OCI-LY7 (cell line): ENCODE data around the gene RASGRP2. TPM values are rescaled to one million over a fixed set of nuclear protein-coding genes. Genes with fewer than 3 reads are reported as not detected.

Experiments used
- BruUV-seq: library from RNA; stranded (reverse); fragments of 400-500 nt; replicated peaks from 2 replicates; lab custom pipeline; 2021; lab: Mats Ljungman, UMichigan
- CTCF ChIA-PET: fragments of 300-600 bp; sonication (Branson Sonifier 250); formaldehyde crosslinking; loops from one replicate; lab custom pipeline; 2022; ENCODE audit warnings: antibody characterized with exemption; ENCODE audit not compliant: unreplicated experiment; lab: Charles Lee
- POLR2A ChIA-PET: fragments of 300-600 bp; sonication (Branson Sonifier 250); formaldehyde crosslinking; loops from one replicate; lab custom pipeline; 2022; ENCODE audit warnings: antibody characterized with exemption; lab: Charles Lee
- DNase-seq: peaks from one replicate; pipeline ENCODE4 v3.0.0-alpha.2; 2015; ENCODE audit warnings: low spot score
- H2AFZ ChIP-seq: fragments of 200-600 bp; sonication (generic), shearing (Covaris generic); 2 replicates; pipeline ENCODE4 v1.6.1; 2014; ENCODE audit warnings: mild to moderate bottlenecking, antibody characterized with exemption, low read length, moderate library complexity
- H3K27ac ChIP-seq: fragments of 200-600 bp; sonication (generic); 2 replicates; pipeline ENCODE4 v1.5.1; 2014; ENCODE audit warnings: mixed run types, low read depth, mild to moderate bottlenecking, moderate library complexity, low read length, inconsistent platforms; ENCODE audit not compliant: poor library complexity, severe bottlenecking
- H3K36me3 ChIP-seq: fragments of 200-600 bp; sonication (generic); 2 replicates; pipeline ENCODE4 v1.6.1; 2014; ENCODE audit warnings: mild to moderate bottlenecking, antibody characterized with exemption, low read length, moderate library complexity, mixed read lengths; ENCODE audit not compliant: insufficient read depth
- H3K4me1 ChIP-seq: fragments of 200-600 bp; sonication (generic); 2 replicates; pipeline ENCODE4 v1.5.1; 2014; ENCODE audit warnings: mild to moderate bottlenecking, low read length; ENCODE audit not compliant: insufficient read depth, poor library complexity, severe bottlenecking
- H3K4me2 ChIP-seq: fragments of 200-600 bp; sonication (generic); 2 replicates; pipeline ENCODE4 v1.6.1; 2014; ENCODE audit warnings: mild to moderate bottlenecking, low read length
- H3K4me3 ChIP-seq: fragments of 200-600 bp; sonication (generic); 2 replicates; pipeline ENCODE4 v1.5.1; 2014; ENCODE audit warnings: mild to moderate bottlenecking, low read depth, low read length; ENCODE audit not compliant: poor library complexity, severe bottlenecking
- H3K79me2 ChIP-seq: fragments of 200-600 bp; sonication (generic); 2 replicates; pipeline ENCODE4 v1.6.1; 2016; ENCODE audit warnings: low read depth, mild to moderate bottlenecking, low read length, moderate library complexity, mixed read lengths; ENCODE audit not compliant: insufficient read depth
- H3K9me2 ChIP-seq: fragments of 200-600 bp; sonication (generic); 2 replicates; pipeline ENCODE4 v1.6.1; 2016; ENCODE audit warnings: mild to moderate bottlenecking, low read length, mixed read lengths; ENCODE audit not compliant: insufficient read depth
- H3K9me3 ChIP-seq: fragments of 200-600 bp; sonication (generic); 2 replicates; pipeline ENCODE4 v1.6.1; 2014; ENCODE audit warnings: mild to moderate bottlenecking, mixed run types, low read length, mixed read lengths
- H4K20me1 ChIP-seq: fragments of 200-600 bp; sonication (generic); 2 replicates; pipeline ENCODE4 v1.6.1; 2014; ENCODE audit warnings: mild to moderate bottlenecking, antibody characterized with exemption, low read length, moderate library complexity, mixed read lengths; ENCODE audit not compliant: insufficient read depth
- CTCF ChIP-seq: fragments of 200-600 bp; sonication (generic); conservative IDR thresholded peaks from 2 replicates; pipeline ENCODE4 v1.5.1; 2014; ENCODE audit warnings: mild to moderate bottlenecking, antibody characterized with exemption, low read length, moderate library complexity, mixed read lengths
- EZH2phosphoT487 ChIP-seq: fragments of 200-600 bp; sonication (generic); IDR thresholded peaks from 2 replicates; pipeline ENCODE4 v1.6.1; 2018; ENCODE audit warnings: low read depth, borderline replicate concordance, mild to moderate bottlenecking, mixed run types, antibody characterized with exemption, low read length, moderate library complexity, mixed read lengths
- intact Hi-C: fragments of 100-400 bp; cut with micrococcal nuclease; formaldehyde crosslinking; loops from one replicate; pipeline ENCODE4 v1.10.0; 2022; ENCODE audit not compliant: unreplicated experiment
- total RNA-seq, 2 experiments: library from RNA; depleted of rRNA in 1 of 2; stranded (reverse); fragments of >200 nt in 1 of 2; shearing (Covaris generic) in 1 of 2; gene quantifications; 2 replicates each; pipeline ENCODE4 v1.2.3, GENCODE V29; 2014 to 2022

The RASGRP2 gene
- total RNA-seq, 2 experiments from 2014 or later = 127 to 195 TPM

- Histone ChIP-seq H3K9me3 (no peaks in the 10 kb centered on the region), H3K4me1 (peaks cover 27% of the 10 kb centered on the region), H3K36me3 (no peaks in the 10 kb centered on the region), H3K79me2 (no peaks in the 10 kb centered on the region; the same call in 1 of the 2 replicates), H3K4me2 (no peak overlapping the region), H2AFZ (no peak overlapping the region), H4K20me1 (no peaks in the 10 kb centered on the region), H3K27ac (no peak overlapping the region), H3K4me3 (no peak overlapping the region), H3K9me2 (no peaks in the 10 kb centered on the region)
- TF ChIP-seq CTCF (no peak), EZH2phosphoT487 (no peak)
- intact Hi-C loops = no loop called here
- no TSS peak for BruUV-seq
- ChIA-PET POLR2A (interaction anchor here (0.9 to 2.8 kb wide), 4 partner anchors 13 to 31 kb away, joined by 4 to 9 read pairs (median 6); partner anchors contain the start of gene SF1), CTCF (interaction anchor here (1.1 to 1.5 kb wide), 2 partner anchors 22 to 60 kb away, joined by 4 to 5 read pairs; no protein-coding TSS in a partner anchor)
- DNase-seq = no peak
Observed at GRCh38 chr11:64747961-64748665, 4.2 kb upstream of the RASGRP2 start.

GRCh38 chr11:64746486-64746885 lies 2.5 kb upstream of the RASGRP2 start:
- Histone ChIP-seq H3K36me3 (peaks cover 5% of the 10 kb centered on the region; the same call in 1 of the 2 replicates), H3K4me2 (peak overlapping the region; percentile 90), H3K27ac (peak overlapping the region; percentile 95), H2AFZ (peak overlapping the region; percentile 78; the same call in 1 of the 2 replicates), H3K9me3 (no peaks in the 10 kb centered on the region), H3K4me3 (peak overlapping the region; percentile 89), H3K9me2 (no peaks in the 10 kb centered on the region), H4K20me1 (0 out of 2 replicates have a peak, but pooled peaks cover 7% of the 10 kb centered on the region), H3K4me1 (peaks cover 41% of the 10 kb centered on the region), H3K79me2 (peaks cover 6% of the 10 kb centered on the region; the same call in 1 of the 2 replicates)
- ChIA-PET POLR2A (interaction anchor here (0.6 to 2.8 kb wide), 2 partner anchors 17 to 26 kb away, joined by 3 to 9 read pairs; no protein-coding TSS in a partner anchor), CTCF (interaction anchor here (1.5 kb wide), 1 partner anchor 58 kb away, joined by 4 read pairs; no protein-coding TSS in a partner anchor)
- no TSS peak for BruUV-seq
- intact Hi-C loops = no loop called here
- TF ChIP-seq EZH2phosphoT487 = no peak
- TF ChIP-seq CTCF = no peak
- no peak for DNase-seq
